DOHH2 (cell line): Measurements from ENCODE around the gene RBPMS2.
A peak's percentile ranks its signal among the peaks of the same experiment; 100 is the strongest.

Experiments used
- H3F3A ChIP-seq: fragments of 200-600 bp; sonication (generic), shearing (Covaris generic); 2 replicates; pipeline ENCODE4 v1.6.0; 2016; ENCODE audit warnings: antibody characterized with exemption, mild to moderate bottlenecking; ENCODE audit not compliant: control insufficient read depth, insufficient read depth
- H3K27ac ChIP-seq: fragments of 200-600 bp; sonication (generic); 2 replicates; pipeline ENCODE4 v1.5.1; 2014; ENCODE audit warnings: low read depth, mild to moderate bottlenecking, low read length, moderate library complexity
- H3K27me3 ChIP-seq: fragments of 200-600 bp; sonication (generic); 2 replicates; pipeline ENCODE4 v1.6.1; 2014; ENCODE audit warnings: mild to moderate bottlenecking, low read length, mixed read lengths; ENCODE audit not compliant: control insufficient read depth
- H3K36me3 ChIP-seq: fragments of 200-600 bp; sonication (generic); 2 replicates; pipeline ENCODE4 v1.6.1; 2014; ENCODE audit warnings: mild to moderate bottlenecking, low read length, moderate library complexity, mixed read lengths; ENCODE audit not compliant: control insufficient read depth
- H3K4me1 ChIP-seq: fragments of 200-600 bp; sonication (generic); 2 replicates; pipeline ENCODE4 v1.6.1; 2014; ENCODE audit warnings: mild to moderate bottlenecking, low read length, mixed read lengths; ENCODE audit not compliant: control insufficient read depth
- H3K4me2 ChIP-seq: fragments of 200-600 bp; sonication (generic); 2 replicates; pipeline ENCODE4 v1.6.0; 2014; ENCODE audit warnings: mild to moderate bottlenecking, low read length, moderate library complexity
- H3K4me3 ChIP-seq: fragments of 200-600 bp; sonication (generic); 2 replicates; pipeline ENCODE4 v1.5.1; 2014; ENCODE audit warnings: mild to moderate bottlenecking, low read length, mixed read lengths
- H3K79me2 ChIP-seq: fragments of 200-600 bp; sonication (generic); 2 replicates; pipeline ENCODE4 v1.6.1; 2014; ENCODE audit warnings: mild to moderate bottlenecking, low read length, mixed read lengths; ENCODE audit not compliant: control insufficient read depth
- H3K9me2 ChIP-seq: fragments of 200-600 bp; sonication (generic); replicated peaks from 2 replicates; pipeline ENCODE4 v1.6.1; 2014; ENCODE audit warnings: mild to moderate bottlenecking, low read length, mixed read lengths; ENCODE audit not compliant: control insufficient read depth
- H3K9me3 ChIP-seq: fragments of 200-600 bp; sonication (generic); 2 replicates; pipeline ENCODE4 v1.6.1; 2014; ENCODE audit warnings: antibody characterized with exemption, low read length, mixed read lengths; ENCODE audit not compliant: control insufficient read depth, insufficient read depth
- H4K20me1 ChIP-seq: fragments of 200-600 bp; sonication (generic); 2 replicates; pipeline ENCODE4 v1.6.0; 2014; ENCODE audit warnings: low read depth, mild to moderate bottlenecking, antibody characterized with exemption, low read length, moderate library complexity; ENCODE audit not compliant: control insufficient read depth, insufficient read depth
- EZH2phosphoT487 ChIP-seq: fragments of 200-600 bp; sonication (generic); IDR thresholded peaks from 2 replicates; pipeline ENCODE4 v1.6.1; 2017; ENCODE audit warnings: borderline replicate concordance, mild to moderate bottlenecking, antibody characterized with exemption, low read length, moderate library complexity, mixed read lengths
- TF ChIP-seq, protein P1 (sequence below): fragments of 200-600 bp; sonication (generic); IDR thresholded peaks from one replicate; pipeline ENCODE4 v1.5.1; 2014; ENCODE audit warnings: antibody characterized with exemption, mild to moderate bottlenecking, low read depth, low read length; ENCODE audit not compliant: poor library complexity, severe bottlenecking

The RBPMS2 gene

DNA sequence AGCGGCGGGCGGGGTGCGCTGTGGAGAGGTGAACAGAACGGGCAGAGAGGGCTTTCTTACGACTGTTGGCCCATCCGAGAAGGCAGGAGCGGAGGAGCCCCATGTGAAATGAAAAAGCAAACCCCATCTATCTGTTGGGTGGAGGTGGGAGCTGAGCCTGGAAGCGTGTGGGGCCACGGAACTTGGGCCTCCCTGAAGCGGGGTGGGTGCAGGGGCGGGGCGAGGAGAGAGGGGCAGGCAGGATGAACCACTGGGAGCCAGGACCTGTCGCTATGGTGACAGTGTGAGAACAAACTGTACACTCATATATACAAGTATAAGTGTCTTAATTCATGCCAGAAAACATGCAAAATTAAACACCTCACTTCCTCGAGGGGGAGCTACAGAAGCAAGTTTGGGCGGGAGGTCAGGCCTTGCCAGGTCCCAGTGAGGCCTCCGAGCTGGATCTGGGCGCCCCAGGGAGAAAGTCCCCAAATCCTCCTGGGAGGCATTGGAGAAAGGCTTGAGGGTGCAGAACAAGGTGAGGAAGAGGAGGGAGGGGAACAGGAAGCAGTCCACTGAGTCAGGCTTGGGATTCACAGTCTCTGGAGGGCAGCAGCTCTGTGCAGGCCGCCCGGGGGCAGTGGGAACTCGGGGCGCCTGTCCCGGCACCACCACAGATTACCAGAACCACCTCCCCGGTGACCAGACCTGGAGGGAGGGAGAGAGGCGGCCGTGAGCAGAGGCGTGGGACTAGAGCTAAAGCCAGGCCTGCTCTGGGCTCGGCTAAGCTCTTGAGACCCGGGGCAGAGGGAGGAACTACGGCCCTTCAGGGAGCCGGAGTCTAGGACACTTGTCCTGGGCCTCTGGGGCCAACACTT is 34.8 kb downstream of the RBPMS2 start:
- TF ChIP-seq EZH2phosphoT487, result no peak
- TF ChIP-seq, protein P1, sequence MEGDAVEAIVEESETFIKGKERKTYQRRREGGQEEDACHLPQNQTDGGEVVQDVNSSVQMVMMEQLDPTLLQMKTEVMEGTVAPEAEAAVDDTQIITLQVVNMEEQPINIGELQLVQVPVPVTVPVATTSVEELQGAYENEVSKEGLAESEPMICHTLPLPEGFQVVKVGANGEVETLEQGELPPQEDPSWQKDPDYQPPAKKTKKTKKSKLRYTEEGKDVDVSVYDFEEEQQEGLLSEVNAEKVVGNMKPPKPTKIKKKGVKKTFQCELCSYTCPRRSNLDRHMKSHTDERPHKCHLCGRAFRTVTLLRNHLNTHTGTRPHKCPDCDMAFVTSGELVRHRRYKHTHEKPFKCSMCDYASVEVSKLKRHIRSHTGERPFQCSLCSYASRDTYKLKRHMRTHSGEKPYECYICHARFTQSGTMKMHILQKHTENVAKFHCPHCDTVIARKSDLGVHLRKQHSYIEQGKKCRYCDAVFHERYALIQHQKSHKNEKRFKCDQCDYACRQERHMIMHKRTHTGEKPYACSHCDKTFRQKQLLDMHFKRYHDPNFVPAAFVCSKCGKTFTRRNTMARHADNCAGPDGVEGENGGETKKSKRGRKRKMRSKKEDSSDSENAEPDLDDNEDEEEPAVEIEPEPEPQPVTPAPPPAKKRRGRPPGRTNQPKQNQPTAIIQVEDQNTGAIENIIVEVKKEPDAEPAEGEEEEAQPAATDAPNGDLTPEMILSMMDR, result peak; percentile 50
- no peaks in the 10 kb centered on the region for H3K9me3 ChIP-seq
- H3F3A ChIP-seq, result no peaks in the 10 kb centered on the region
- no peak overlapping the region for H3K4me2 ChIP-seq
- H3K36me3 ChIP-seq, result no peaks in the 10 kb centered on the region
- H4K20me1 ChIP-seq, result no peaks in the 10 kb centered on the region
- no peaks in the 10 kb centered on the region for H3K79me2 ChIP-seq
- H3K27me3 ChIP-seq, result peaks cover 4% of the 10 kb centered on the region; the same call in 1 of the 2 replicates
- no peak overlapping the region for H3K4me3 ChIP-seq
- H3K9me2 ChIP-seq, result no peaks in the 10 kb centered on the region
- H3K4me1 ChIP-seq, result no peaks in the 10 kb centered on the region
- H3K27ac ChIP-seq, result no peak overlapping the region

DNA sequence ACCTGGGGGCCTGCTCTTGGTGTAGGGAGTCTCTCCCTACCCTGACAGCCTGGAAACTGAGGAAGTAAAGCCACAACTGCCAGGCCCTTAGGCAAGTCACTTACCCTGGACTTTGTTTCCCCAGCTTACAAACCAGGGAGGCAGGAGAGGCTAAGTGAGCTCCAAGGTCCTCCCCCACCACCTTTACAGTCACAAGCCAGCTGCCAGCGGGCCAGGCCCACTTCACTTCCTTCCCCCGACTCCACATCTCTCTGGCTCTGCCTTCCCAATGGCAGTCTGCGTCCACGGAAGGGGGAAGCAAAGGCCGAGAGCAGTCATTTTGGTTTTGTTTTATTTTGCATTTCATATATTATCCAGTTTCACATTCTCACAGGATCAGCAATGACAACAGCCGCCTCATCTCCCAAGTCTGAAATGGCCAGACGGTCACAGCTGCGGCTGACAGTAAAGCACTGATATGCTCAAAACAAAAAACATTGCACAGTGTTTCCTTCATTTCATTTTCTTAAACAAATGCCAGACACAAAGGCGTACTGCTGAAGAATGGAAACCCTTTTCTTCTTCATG is 35.7 kb downstream of the RBPMS2 start:
- no peak overlapping the region for H3K27ac ChIP-seq
- no peaks in the 10 kb centered on the region for H3K9me3 ChIP-seq
- no peaks in the 10 kb centered on the region for H3K9me2 ChIP-seq
- no peaks in the 10 kb centered on the region for H3K36me3 ChIP-seq
- no peaks in the 10 kb centered on the region for H3K27me3 ChIP-seq
- no peaks in the 10 kb centered on the region for H3K79me2 ChIP-seq
- TF ChIP-seq, protein P1, result no peak
- TF ChIP-seq EZH2phosphoT487, result no peak
- H3K4me3 ChIP-seq, result no peak overlapping the region
- H3F3A ChIP-seq, result no peaks in the 10 kb centered on the region
- H3K4me2 ChIP-seq, result no peak overlapping the region
- no peaks in the 10 kb centered on the region for H3K4me1 ChIP-seq
- no peaks in the 10 kb centered on the region for H4K20me1 ChIP-seq

DNA sequence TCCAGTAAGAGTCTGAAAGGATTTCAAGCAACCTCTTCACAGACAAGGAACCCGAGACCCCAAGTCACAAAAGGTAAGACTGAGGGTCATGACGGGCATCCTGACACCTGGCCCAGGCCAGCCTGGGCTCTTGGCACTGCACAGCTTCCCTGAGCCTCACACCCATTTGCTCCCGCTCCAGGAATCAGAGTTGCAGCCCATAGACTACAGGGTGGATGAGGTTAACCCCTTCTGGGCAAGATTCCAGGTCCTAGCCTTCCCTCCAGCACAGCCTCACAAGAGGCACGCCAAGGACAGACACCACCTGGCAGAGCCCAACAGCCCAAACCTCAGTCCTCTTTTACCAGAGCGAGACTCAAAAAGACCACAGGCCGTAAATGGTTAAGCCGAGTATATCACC is 36.2 kb downstream of the RBPMS2 start:
- H3K79me2 ChIP-seq, result no peaks in the 10 kb centered on the region
- no peak overlapping the region for H3K4me3 ChIP-seq
- H3K27me3 ChIP-seq, result no peaks in the 10 kb centered on the region
- no peaks in the 10 kb centered on the region for H3K9me3 ChIP-seq
- TF ChIP-seq, protein P1, result no peak
- H3F3A ChIP-seq, result no peaks in the 10 kb centered on the region
- no peaks in the 10 kb centered on the region for H3K4me1 ChIP-seq
- H3K36me3 ChIP-seq, result no peaks in the 10 kb centered on the region
- H3K27ac ChIP-seq, result no peak overlapping the region
- no peak overlapping the region for H3K4me2 ChIP-seq
- no peaks in the 10 kb centered on the region for H3K9me2 ChIP-seq
- H4K20me1 ChIP-seq, result no peaks in the 10 kb centered on the region
